ENCODE data around the gene SYNGR1. TPM values are rescaled to one million over a fixed set of nuclear protein-coding genes. Genes with fewer than 3 reads are reported as not detected.

SYNGR1 gene
- total RNA-seq, 1 donor from 2014 or later = 4.7 TPM

GRCh38 chr22:39303892-39304671 is 45.7 kb upstream of the SYNGR1 start:
- no peak for TF ChIP-seq CTCF (conservative IDR thresholded peaks at IDR 0.05; ENCODE audit: low read depth, low read length)
- H3K4me3 ChIP-seq (ENCODE audit: low read depth, low read length) = no peak overlapping the region
- DNase-seq (ENCODE audit: low read depth) = no peak

GRCh38 chr22:39306456-39307361 is 43.1 kb upstream of the SYNGR1 start:
- TF ChIP-seq CTCF (conservative IDR thresholded peaks at IDR 0.05; ENCODE audit: low read depth, low read length) = peak; percentile 52
- no peak for DNase-seq (ENCODE audit: low read depth)
- no peak overlapping the region for H3K4me3 ChIP-seq (ENCODE audit: low read depth, low read length)

GRCh38 chr22:39308614-39309363 is 41.0 kb upstream of the SYNGR1 start:
- no peak for DNase-seq (ENCODE audit: low read depth)
- H3K4me3 ChIP-seq (ENCODE audit: low read depth, low read length) = no peak overlapping the region
- no peak for TF ChIP-seq CTCF (conservative IDR thresholded peaks at IDR 0.05; ENCODE audit: low read depth, low read length)

GRCh38 chr22:39309364-39309861 is 40.4 kb upstream of the SYNGR1 start:
- no peak overlapping the region for H3K4me3 ChIP-seq (ENCODE audit: low read depth, low read length)
- TF ChIP-seq CTCF (conservative IDR thresholded peaks at IDR 0.05; ENCODE audit: low read depth, low read length) = peak; percentile 15
- DNase-seq (ENCODE audit: low read depth) = no peak

GRCh38 chr22:39309881-39310714 is 39.7 kb upstream of the SYNGR1 start:
- no peak for TF ChIP-seq CTCF (conservative IDR thresholded peaks at IDR 0.05; ENCODE audit: low read depth, low read length)
- no peak overlapping the region for H3K4me3 ChIP-seq (ENCODE audit: low read depth, low read length)
- DNase-seq (ENCODE audit: low read depth) = no peak

Data from epithelial cell of proximal tubule (primary cell).